ENCODE results near the gene KRTAP2-4. TPM values are rescaled to one million over a fixed set of nuclear protein-coding genes. Genes with fewer than 3 reads are reported as not detected.
"Not testable (repeated sequence)": the region's sequence is repeated elsewhere in the genome, so short reads cannot be mapped to it uniquely, and the experiment has no call there.

The KRTAP2-4 gene
- total and polyA plus RNA-seq, 9 donors: not detected

DNA sequence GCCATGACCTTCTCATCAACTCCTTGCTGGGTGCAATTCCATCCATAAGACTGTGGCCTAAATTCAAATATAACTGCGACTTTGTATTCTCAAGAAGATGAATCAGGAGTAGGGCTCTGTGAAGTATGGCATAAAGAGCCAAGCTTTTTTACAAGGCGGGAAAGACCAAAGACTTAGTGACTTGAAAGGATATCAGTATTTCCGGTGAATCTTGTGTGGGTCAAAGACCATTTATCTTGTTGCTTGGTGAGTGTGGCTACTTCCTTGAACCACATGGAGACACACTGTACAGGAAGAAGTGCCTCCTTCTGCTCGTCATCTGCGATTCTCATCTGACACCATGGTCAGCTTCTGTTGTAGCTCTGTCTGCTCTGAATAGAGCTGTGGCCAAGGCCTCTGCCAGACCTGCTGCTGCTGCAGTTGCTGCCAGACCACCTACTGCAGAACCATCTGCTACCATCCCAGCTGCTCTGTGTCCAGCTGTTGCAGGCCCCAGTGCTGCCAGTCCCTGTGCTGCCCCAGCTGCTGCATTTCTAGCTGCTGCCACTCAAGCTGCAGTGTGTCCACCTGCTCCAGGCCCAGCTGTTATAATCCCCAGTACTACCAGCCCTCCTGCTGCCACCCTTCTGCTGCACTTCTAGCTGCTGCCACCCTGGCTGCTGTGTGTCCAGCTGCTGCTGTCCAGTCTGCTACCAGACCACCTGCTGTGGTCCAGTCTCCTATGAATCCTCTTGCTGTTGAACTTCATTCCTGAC is 6.1 kb upstream of the KRTAP2-4 start:
- Histone ChIP-seq H3K9me3 (replicated peaks; ENCODE audit: control insufficient read depth, low read depth, low read length) (no peaks in the 10 kb centered on the region), H3K27me3 (ENCODE audit: control insufficient read depth, insufficient read depth, low read length) (no peaks in the 10 kb centered on the region), H3K27ac (ENCODE audit: low read length) (no peak overlapping the region), H3K36me3 (ENCODE audit: control insufficient read depth, insufficient read depth, low read length) (no peaks in the 10 kb centered on the region), H3K4me3 (ENCODE audit: low read length) (no peak overlapping the region), H3K4me1 (ENCODE audit: control insufficient read depth, insufficient read depth, low read length) (no peaks in the 10 kb centered on the region)
- DNase-seq: peak; percentile 17
- WGBS (ENCODE audit: insufficient coverage): 71% methylated on average over 3 of the region's 5 CpGs

DNA sequence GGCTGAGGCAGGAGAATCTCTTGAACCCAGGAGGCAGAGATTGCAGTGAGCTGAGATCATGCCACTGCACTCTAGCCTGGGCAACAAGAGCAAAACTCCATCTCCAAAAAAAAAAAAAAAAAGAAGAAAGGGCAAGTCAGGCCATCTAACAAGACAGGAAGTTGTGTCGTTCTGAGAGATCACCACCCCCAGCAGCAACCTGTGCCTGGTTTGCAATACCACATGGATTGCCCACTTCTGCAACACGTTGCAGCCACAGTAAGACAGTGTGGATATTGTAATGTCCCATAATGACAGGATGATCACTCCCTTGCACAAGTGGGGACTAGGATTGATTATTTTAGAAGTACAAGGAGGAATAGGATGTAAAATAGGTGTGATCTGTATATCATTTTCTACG is 3.4 kb upstream of the KRTAP2-4 start:
- Histone ChIP-seq H3K27me3 (ENCODE audit: control insufficient read depth, insufficient read depth, low read length) (no peaks in the 10 kb centered on the region), H3K9me3 (replicated peaks; ENCODE audit: control insufficient read depth, low read depth, low read length) (no peaks in the 10 kb centered on the region), H3K4me1 (ENCODE audit: control insufficient read depth, insufficient read depth, low read length) (no peaks in the 10 kb centered on the region), H3K27ac (ENCODE audit: low read length) (no peak overlapping the region), H3K4me3 (ENCODE audit: low read length) (no peak overlapping the region), H3K36me3 (ENCODE audit: control insufficient read depth, insufficient read depth, low read length) (no peaks in the 10 kb centered on the region)
- DNase-seq: no peak
- WGBS (ENCODE audit: insufficient coverage): 75% methylated on average over 1 of the region's 3 CpGs

GRCh38 chr17:41067281-41067680 is 1.6 kb upstream of the KRTAP2-4 start:
- H3K4me1 ChIP-seq (ENCODE audit: control insufficient read depth, insufficient read depth, low read length): no peaks in the 10 kb centered on the region
- H3K27me3 ChIP-seq (ENCODE audit: control insufficient read depth, insufficient read depth, low read length): no peaks in the 10 kb centered on the region
- H3K4me3 ChIP-seq (ENCODE audit: low read length): no peak overlapping the region
- H3K36me3 ChIP-seq (ENCODE audit: control insufficient read depth, insufficient read depth, low read length): no peaks in the 10 kb centered on the region
- no peak for DNase-seq
- no peak overlapping the region for H3K27ac ChIP-seq (ENCODE audit: low read length)
- no peaks in the 10 kb centered on the region for H3K9me3 ChIP-seq (replicated peaks; ENCODE audit: control insufficient read depth, low read depth, low read length)

- not testable (repeated sequence) for DNase-seq; H3K27ac ChIP-seq (ENCODE audit: low read length); H3K36me3 ChIP-seq (ENCODE audit: control insufficient read depth, insufficient read depth, low read length); H3K4me3 ChIP-seq (ENCODE audit: low read length); H3K9me3 ChIP-seq (replicated peaks; ENCODE audit: control insufficient read depth, low read depth, low read length); H3K4me1 ChIP-seq (ENCODE audit: control insufficient read depth, insufficient read depth, low read length); H3K27me3 ChIP-seq (ENCODE audit: control insufficient read depth, insufficient read depth, low read length)
- WGBS (ENCODE audit: insufficient coverage): 100% methylated on average over 2 of the region's 16 CpGs
Measured at GRCh38 chr17:41065016-41065689, 526 bp downstream of the KRTAP2-4 start.

- Histone ChIP-seq H3K27me3 (ENCODE audit: control insufficient read depth, insufficient read depth, low read length) (peaks cover 4% of the 10 kb centered on the region), H3K4me1 (ENCODE audit: control insufficient read depth, insufficient read depth, low read length) (no peaks in the 10 kb centered on the region), H3K4me3 (ENCODE audit: low read length) (no peak overlapping the region), H3K36me3 (ENCODE audit: control insufficient read depth, insufficient read depth, low read length) (no peaks in the 10 kb centered on the region), H3K9me3 (replicated peaks; ENCODE audit: control insufficient read depth, low read depth, low read length) (no peaks in the 10 kb centered on the region), H3K27ac (ENCODE audit: low read length) (no peak overlapping the region)
- no peak for DNase-seq
- no CpG with 5 or more reads among the region's 1 CpG for WGBS (ENCODE audit: insufficient coverage)
Measured at GRCh38 chr17:41064301-41064700, 1.4 kb downstream of the KRTAP2-4 start.

GRCh38 chr17:41063449-41063848 is 2.2 kb downstream of the KRTAP2-4 start:
- H3K9me3 ChIP-seq (replicated peaks; ENCODE audit: control insufficient read depth, low read depth, low read length): no peaks in the 10 kb centered on the region
- H3K4me3 ChIP-seq (ENCODE audit: low read length): no peak overlapping the region
- DNase-seq: no peak
- WGBS (ENCODE audit: insufficient coverage): no CpG with 5 or more reads among the region's 4 CpGs
- no peaks in the 10 kb centered on the region for H3K36me3 ChIP-seq (ENCODE audit: control insufficient read depth, insufficient read depth, low read length)
- H3K4me1 ChIP-seq (ENCODE audit: control insufficient read depth, insufficient read depth, low read length): no peaks in the 10 kb centered on the region
- H3K27ac ChIP-seq (ENCODE audit: low read length): no peak overlapping the region
- peaks cover 5% of the 10 kb centered on the region for H3K27me3 ChIP-seq (ENCODE audit: control insufficient read depth, insufficient read depth, low read length)

DNA sequence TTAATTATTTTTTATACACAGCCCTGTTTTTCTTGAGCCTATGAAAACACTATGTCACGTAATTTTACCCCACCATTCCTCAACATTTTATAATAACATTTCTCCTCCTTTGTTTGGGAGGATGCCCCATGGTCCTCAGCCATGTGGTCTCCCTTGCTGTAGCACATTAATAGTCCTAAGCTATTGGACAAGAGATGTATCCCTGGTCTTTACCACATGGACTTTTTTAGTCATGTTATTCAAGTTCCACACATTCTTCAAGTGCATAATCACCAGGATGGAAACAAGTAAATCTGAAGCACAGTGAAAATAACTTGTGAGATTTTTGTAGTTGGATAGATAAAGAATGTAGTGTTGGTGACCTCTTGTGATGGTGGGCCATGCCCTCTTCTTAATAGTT is 3.7 kb downstream of the KRTAP2-4 start:
- no peak overlapping the region for H3K27ac ChIP-seq (ENCODE audit: low read length)
- no peaks in the 10 kb centered on the region for H3K9me3 ChIP-seq (replicated peaks; ENCODE audit: control insufficient read depth, low read depth, low read length)
- WGBS (ENCODE audit: insufficient coverage): no CpG with 5 or more reads among the region's 1 CpG
- no peaks in the 10 kb centered on the region for H3K4me1 ChIP-seq (ENCODE audit: control insufficient read depth, insufficient read depth, low read length)
- no peak overlapping the region for H3K4me3 ChIP-seq (ENCODE audit: low read length)
- H3K27me3 ChIP-seq (ENCODE audit: control insufficient read depth, insufficient read depth, low read length): peaks cover 5% of the 10 kb centered on the region
- H3K36me3 ChIP-seq (ENCODE audit: control insufficient read depth, insufficient read depth, low read length): no peaks in the 10 kb centered on the region
- DNase-seq: no peak

- Histone ChIP-seq H3K4me3 (ENCODE audit: low read length) (no peak within 1 kb of the TSS), H3K36me3 (ENCODE audit: control insufficient read depth, insufficient read depth, low read length) (no peaks in the 10 kb centered on the region), H3K27me3 (ENCODE audit: control insufficient read depth, insufficient read depth, low read length) (peaks cover 5% of the 10 kb centered on the region), H3K4me1 (ENCODE audit: control insufficient read depth, insufficient read depth, low read length) (no peaks in the 10 kb centered on the region), H3K27ac (ENCODE audit: low read length) (no peak within 1 kb of the TSS), H3K9me3 (replicated peaks; ENCODE audit: control insufficient read depth, low read depth, low read length) (no peaks in the 10 kb centered on the region)
- no peak for DNase-seq
- 42% methylated on average over 4 of the region's 6 CpGs for WGBS (ENCODE audit: insufficient coverage)
Measured at GRCh38 chr17:41060052-41060604, 5.6 kb downstream of the KRTAP2-4 start, which contains the start of gene KRTAP2-3. Gene KRTAP2-3 (minus strand): TSS chr17:41060114. CDS start chr17:41060050, 64 bp downstream.

- not testable (repeated sequence) for H3K4me1 ChIP-seq (ENCODE audit: control insufficient read depth, insufficient read depth, low read length); H3K9me3 ChIP-seq (replicated peaks; ENCODE audit: control insufficient read depth, low read depth, low read length); DNase-seq; H3K36me3 ChIP-seq (ENCODE audit: control insufficient read depth, insufficient read depth, low read length); H3K4me3 ChIP-seq (ENCODE audit: low read length); H3K27ac ChIP-seq (ENCODE audit: low read length); H3K27me3 ChIP-seq (ENCODE audit: control insufficient read depth, insufficient read depth, low read length)
- WGBS (ENCODE audit: insufficient coverage): 56% methylated on average over 3 of the region's 31 CpGs
Measured at GRCh38 chr17:41059276-41060051, 6.2 kb downstream of the KRTAP2-4 start.

DNA sequence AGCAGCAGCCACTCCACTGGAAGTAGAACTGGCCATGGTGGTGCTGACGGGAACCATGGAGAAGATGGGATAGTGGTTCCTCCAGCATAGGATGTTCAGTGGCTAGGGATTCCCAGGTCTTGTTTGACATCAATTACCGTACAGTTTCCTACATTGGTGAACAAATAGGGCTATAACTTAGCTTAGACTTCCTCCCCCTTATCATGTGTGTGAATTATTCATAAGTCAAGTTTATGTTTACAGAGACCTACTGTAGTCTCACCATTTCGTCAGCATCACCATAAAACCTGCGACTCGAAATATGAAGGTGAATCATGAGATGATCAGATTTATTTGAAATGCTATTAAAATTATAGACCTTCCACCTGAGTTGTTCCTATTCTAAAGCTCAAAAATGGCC is 6.9 kb downstream of the KRTAP2-4 start:
- H3K27me3 ChIP-seq (ENCODE audit: control insufficient read depth, insufficient read depth, low read length): peaks cover 5% of the 10 kb centered on the region
- H3K4me1 ChIP-seq (ENCODE audit: control insufficient read depth, insufficient read depth, low read length): no peaks in the 10 kb centered on the region
- no CpG with 5 or more reads among the region's 5 CpGs for WGBS (ENCODE audit: insufficient coverage)
- H3K27ac ChIP-seq (ENCODE audit: low read length): no peak overlapping the region
- H3K36me3 ChIP-seq (ENCODE audit: control insufficient read depth, insufficient read depth, low read length): no peaks in the 10 kb centered on the region
- H3K9me3 ChIP-seq (replicated peaks; ENCODE audit: control insufficient read depth, low read depth, low read length): no peaks in the 10 kb centered on the region
- DNase-seq: no peak
- no peak overlapping the region for H3K4me3 ChIP-seq (ENCODE audit: low read length)

All from muscle of leg (tissue), 11 donors.